ENCODE data around the gene PLA2G15. TPM values are rescaled to one million over a fixed set of nuclear protein-coding genes. Genes with fewer than 3 reads are reported as not detected.

Gene PLA2G15
- total and polyA plus RNA-seq, 2 of the 13 experiments (the other 11 are each of a cell fraction or from before 2014, with no cell fraction given) = 14.4 to 23.7 TPM

GRCh38 chr16:68265078-68265920 is 20.1 kb downstream of the PLA2G15 start (continued):
- TF ChIP-seq HIC2 (CRISPR knock-in tag; IDR thresholded peaks at IDR 0.05; ENCODE audit: low read depth) (peak; percentile 89), TAF1 (CRISPR knock-in tag; IDR thresholded peaks at IDR 0.05) (peak; percentile 42; the same call in 1 of the 2 replicates), ISL2 (CRISPR knock-in tag; IDR thresholded peaks at IDR 0.05) (peak; percentile 92), ZNF572 (CRISPR knock-in tag; IDR thresholded peaks at IDR 0.05) (no peak), HBP1 (CRISPR knock-in tag; IDR thresholded peaks at IDR 0.05; ENCODE audit: low read depth) (no peak), HDAC1 (CRISPR knock-in tag; IDR thresholded peaks at IDR 0.05) (peak; percentile 79), ZNF557 (CRISPR knock-in tag; IDR thresholded peaks at IDR 0.05) (0 out of 2 replicates have a peak, but pooled peaks have one; percentile 23), ZNF644 (CRISPR knock-in tag; IDR thresholded peaks at IDR 0.05; ENCODE audit: low read depth) (no peak), ZNF142 (CRISPR knock-in tag; IDR thresholded peaks at IDR 0.05) (peak; percentile 10; the same call in 1 of the 2 replicates), SETDB1 (CRISPR knock-in tag; IDR thresholded peaks at IDR 0.05; ENCODE audit: borderline replicate concordance) (no peak), TOPORS (CRISPR knock-in tag; IDR thresholded peaks at IDR 0.05) (no peak), SNAI1 (CRISPR knock-in tag; IDR thresholded peaks at IDR 0.05; ENCODE audit: borderline replicate concordance) (peak; percentile 94; the same call in 1 of the 2 replicates), NFE2 (CRISPR knock-in tag; IDR thresholded peaks at IDR 0.05) (no peak), HOXA5 (CRISPR knock-in tag; IDR thresholded peaks at IDR 0.05) (no peak; the same call in 1 of the 2 replicates), TRIM24 (CRISPR knock-in tag; IDR thresholded peaks at IDR 0.05) (no peak), DZIP1 (CRISPR knock-in tag; IDR thresholded peaks at IDR 0.05) (0 out of 2 replicates have a peak, but pooled peaks have one; percentile 3), KDM4B (CRISPR knock-in tag; IDR thresholded peaks at IDR 0.05) (peak; percentile 70; the same call in 1 of the 2 replicates)

Data from HepG2 (cell line).